KMS-11 (cell line): ENCODE measurements around the gene MICAL2.

ENCODE experiments used
- H2AFZ ChIP-seq: fragments of 200-600 bp; sonication (generic); 2 replicates; pipeline ENCODE4 v1.6.1; 2016; ENCODE audit warnings: antibody characterized with exemption, mixed run types, low read depth
- H3K27ac ChIP-seq: fragments of 200-600 bp; sonication (generic); 2 replicates; pipeline ENCODE4 v1.6.1; 2016; ENCODE audit warnings: mild to moderate bottlenecking, mixed run types
- H3K27me3 ChIP-seq: fragments of 200-600 bp; sonication (generic); 2 replicates; pipeline ENCODE4 v1.6.1; 2017; ENCODE audit warnings: mild to moderate bottlenecking, low read depth, mixed run types, moderate library complexity; ENCODE audit not compliant: insufficient read depth
- H3K36me3 ChIP-seq: fragments of 200-600 bp; sonication (generic); 2 replicates; pipeline ENCODE4 v1.6.1; 2017; ENCODE audit warnings: mild to moderate bottlenecking, mixed run types; ENCODE audit not compliant: insufficient read depth
- H3K4me1 ChIP-seq: fragments of 200-600 bp; sonication (generic); 2 replicates; pipeline ENCODE4 v1.6.1; 2016; ENCODE audit warnings: mild to moderate bottlenecking, low read depth, mixed run types; ENCODE audit not compliant: poor library complexity, severe bottlenecking
- H3K4me2 ChIP-seq: fragments of 200-600 bp; sonication (generic); 2 replicates; pipeline ENCODE4 v1.7.0; 2016; ENCODE audit warnings: mild to moderate bottlenecking, mixed run types
- H3K4me3 ChIP-seq: fragments of 200-600 bp; sonication (generic); IDR thresholded peaks from 2 replicates; pipeline ENCODE4 v1.6.1; 2017; ENCODE audit warnings: low read depth, low read length, mixed read lengths; ENCODE audit not compliant: insufficient read depth
- H3K79me2 ChIP-seq: fragments of 200-600 bp; sonication (generic); 2 replicates; pipeline ENCODE4 v1.6.1; 2016; ENCODE audit warnings: low read depth, mixed run types; ENCODE audit not compliant: insufficient read depth
- H3K9ac ChIP-seq: fragments of 200-600 bp; sonication (generic); 2 replicates; pipeline ENCODE4 v1.6.1; 2016; ENCODE audit warnings: mild to moderate bottlenecking, mixed run types
- H4K20me1 ChIP-seq: fragments of 200-600 bp; sonication (generic); 2 replicates; pipeline ENCODE4 v1.6.1; 2016; ENCODE audit warnings: mild to moderate bottlenecking, mixed run types; ENCODE audit not compliant: insufficient read depth
- TF ChIP-seq, protein P1 (sequence below): fragments of 200-600 bp; sonication (generic); conservative IDR thresholded peaks from 2 replicates; pipeline ENCODE4 v1.6.1; 2017; ENCODE audit warnings: low read depth, mild to moderate bottlenecking, antibody characterized with exemption, low read length, moderate library complexity, mixed read lengths

Gene MICAL2, protein sequence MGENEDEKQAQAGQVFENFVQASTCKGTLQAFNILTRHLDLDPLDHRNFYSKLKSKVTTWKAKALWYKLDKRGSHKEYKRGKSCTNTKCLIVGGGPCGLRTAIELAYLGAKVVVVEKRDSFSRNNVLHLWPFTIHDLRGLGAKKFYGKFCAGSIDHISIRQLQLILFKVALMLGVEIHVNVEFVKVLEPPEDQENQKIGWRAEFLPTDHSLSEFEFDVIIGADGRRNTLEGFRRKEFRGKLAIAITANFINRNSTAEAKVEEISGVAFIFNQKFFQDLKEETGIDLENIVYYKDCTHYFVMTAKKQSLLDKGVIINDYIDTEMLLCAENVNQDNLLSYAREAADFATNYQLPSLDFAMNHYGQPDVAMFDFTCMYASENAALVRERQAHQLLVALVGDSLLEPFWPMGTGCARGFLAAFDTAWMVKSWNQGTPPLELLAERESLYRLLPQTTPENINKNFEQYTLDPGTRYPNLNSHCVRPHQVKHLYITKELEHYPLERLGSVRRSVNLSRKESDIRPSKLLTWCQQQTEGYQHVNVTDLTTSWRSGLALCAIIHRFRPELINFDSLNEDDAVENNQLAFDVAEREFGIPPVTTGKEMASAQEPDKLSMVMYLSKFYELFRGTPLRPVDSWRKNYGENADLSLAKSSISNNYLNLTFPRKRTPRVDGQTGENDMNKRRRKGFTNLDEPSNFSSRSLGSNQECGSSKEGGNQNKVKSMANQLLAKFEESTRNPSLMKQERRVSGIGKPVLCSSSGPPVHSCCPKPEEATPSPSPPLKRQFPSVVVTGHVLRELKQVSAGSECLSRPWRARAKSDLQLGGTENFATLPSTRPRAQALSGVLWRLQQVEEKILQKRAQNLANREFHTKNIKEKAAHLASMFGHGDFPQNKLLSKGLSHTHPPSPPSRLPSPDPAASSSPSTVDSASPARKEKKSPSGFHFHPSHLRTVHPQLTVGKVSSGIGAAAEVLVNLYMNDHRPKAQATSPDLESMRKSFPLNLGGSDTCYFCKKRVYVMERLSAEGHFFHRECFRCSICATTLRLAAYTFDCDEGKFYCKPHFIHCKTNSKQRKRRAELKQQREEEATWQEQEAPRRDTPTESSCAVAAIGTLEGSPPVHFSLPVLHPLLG

DNA sequence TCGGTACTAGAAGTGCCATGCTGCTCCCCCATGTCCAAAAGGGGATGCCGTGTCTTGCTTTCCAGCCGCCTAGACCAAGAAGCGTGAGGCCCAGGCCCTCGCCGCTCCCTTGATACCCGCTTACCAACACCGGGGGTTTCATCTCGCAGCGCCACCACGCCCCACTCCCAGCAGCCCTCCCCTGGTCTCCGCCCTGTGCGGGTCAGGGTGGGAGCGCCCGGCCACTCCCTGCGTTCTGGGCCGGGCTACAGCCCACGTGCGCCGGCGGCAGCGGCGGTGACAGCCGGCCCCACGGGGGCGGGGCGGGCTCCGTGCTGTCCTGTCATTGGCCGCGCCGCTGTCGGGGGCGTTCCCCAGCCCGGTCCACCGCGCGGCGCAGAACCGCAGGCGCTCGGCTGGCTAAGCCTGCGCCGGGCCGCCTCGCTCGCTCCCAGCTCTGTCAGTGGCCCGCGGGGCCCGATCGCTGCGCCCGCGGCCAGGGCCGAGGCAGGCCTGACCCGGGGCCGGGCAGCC lies at the start of gene MICAL2:
MICAL2 (plus strand) TSS at position 390 of the 513 bp plus-strand sequence. CDS start 51,566 bp downstream, outside the sequence.
- no peaks in the 10 kb centered on the region for H3K79me2 ChIP-seq
- H3K4me2 ChIP-seq, result peak within 1 kb of the TSS; percentile 54
- no peak within 1 kb of the TSS for H3K4me3 ChIP-seq
- TF ChIP-seq, protein P1, sequence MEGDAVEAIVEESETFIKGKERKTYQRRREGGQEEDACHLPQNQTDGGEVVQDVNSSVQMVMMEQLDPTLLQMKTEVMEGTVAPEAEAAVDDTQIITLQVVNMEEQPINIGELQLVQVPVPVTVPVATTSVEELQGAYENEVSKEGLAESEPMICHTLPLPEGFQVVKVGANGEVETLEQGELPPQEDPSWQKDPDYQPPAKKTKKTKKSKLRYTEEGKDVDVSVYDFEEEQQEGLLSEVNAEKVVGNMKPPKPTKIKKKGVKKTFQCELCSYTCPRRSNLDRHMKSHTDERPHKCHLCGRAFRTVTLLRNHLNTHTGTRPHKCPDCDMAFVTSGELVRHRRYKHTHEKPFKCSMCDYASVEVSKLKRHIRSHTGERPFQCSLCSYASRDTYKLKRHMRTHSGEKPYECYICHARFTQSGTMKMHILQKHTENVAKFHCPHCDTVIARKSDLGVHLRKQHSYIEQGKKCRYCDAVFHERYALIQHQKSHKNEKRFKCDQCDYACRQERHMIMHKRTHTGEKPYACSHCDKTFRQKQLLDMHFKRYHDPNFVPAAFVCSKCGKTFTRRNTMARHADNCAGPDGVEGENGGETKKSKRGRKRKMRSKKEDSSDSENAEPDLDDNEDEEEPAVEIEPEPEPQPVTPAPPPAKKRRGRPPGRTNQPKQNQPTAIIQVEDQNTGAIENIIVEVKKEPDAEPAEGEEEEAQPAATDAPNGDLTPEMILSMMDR, result no peak
- no peak within 1 kb of the TSS for H3K27ac ChIP-seq
- peak within 1 kb of the TSS; percentile 60; the same call in 1 of the 2 replicates for H3K9ac ChIP-seq
- peaks cover 7% of the 10 kb centered on the region for H3K4me1 ChIP-seq
- peak within 1 kb of the TSS; percentile 90 for H2AFZ ChIP-seq
- H4K20me1 ChIP-seq, result no peaks in the 10 kb centered on the region
- no peaks in the 10 kb centered on the region for H3K27me3 ChIP-seq
- H3K36me3 ChIP-seq, result no peaks in the 10 kb centered on the region

DNA sequence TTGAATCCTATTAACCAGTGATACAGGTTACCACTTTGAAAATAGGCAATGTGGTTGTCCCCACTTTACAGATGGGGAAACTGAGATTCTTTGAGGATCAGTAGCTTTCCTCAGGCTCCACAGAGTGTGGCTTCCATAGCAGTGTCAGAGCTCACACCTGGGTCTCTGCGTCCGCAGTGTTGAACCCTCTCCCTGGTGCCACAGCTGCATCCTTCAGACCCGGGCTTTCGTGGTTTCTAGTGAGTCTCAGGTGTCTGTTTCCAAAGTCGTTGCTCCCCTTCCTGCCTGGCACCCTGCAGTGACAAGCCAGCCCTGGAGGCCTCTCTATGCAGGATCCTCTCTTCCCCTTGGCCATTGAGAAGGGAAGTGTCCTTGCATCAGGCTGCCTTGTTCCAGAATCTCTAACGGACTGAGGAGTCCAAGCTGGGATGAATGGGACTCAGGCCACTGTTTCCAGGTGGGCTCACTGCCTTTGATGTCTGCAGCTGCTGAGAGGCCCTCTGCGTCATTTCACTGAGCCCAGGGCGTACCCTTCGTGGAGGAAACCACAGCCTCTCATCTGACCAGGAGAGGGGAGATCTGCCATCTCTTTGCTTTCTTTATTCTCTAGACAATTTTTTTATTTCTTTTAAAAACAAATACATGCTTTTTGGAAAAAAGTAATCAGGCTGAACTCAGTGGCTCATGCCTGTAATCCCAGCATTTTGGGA lies 48.4 kb upstream of the MICAL2 start:
- TF ChIP-seq, protein P1, result no peak
- no peaks in the 10 kb centered on the region for H3K36me3 ChIP-seq
- H3K4me3 ChIP-seq, result no peak overlapping the region
- H3K4me1 ChIP-seq, result peaks cover 19% of the 10 kb centered on the region
- peak overlapping the region; percentile 27; the same call in 1 of the 2 replicates for H3K27ac ChIP-seq
- H2AFZ ChIP-seq, result peak overlapping the region; percentile 3; the same call in 1 of the 2 replicates
- no peaks in the 10 kb centered on the region for H3K79me2 ChIP-seq
- H3K4me2 ChIP-seq, result peak overlapping the region; percentile 5; the same call in 1 of the 2 replicates
- H4K20me1 ChIP-seq, result no peaks in the 10 kb centered on the region
- no peak overlapping the region for H3K9ac ChIP-seq
- no peaks in the 10 kb centered on the region for H3K27me3 ChIP-seq

DNA sequence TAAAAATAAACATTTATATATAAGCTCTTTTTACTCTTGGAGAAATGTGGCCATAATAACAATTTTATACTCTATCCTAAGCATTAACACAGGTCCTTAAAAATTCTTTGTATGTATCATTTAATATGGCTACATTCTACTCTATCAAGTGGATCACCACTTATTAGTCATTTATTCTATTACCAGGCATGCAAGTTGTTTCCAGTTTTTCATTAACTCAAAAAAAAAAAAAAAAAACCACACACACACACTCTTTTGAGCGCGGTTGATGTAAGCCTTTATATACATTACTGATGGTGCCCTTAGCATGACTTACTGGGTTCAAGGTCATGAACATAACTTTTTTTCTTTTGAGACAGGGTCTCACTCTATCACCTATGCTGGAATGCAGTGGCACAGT lies 47.1 kb upstream of the MICAL2 start:
- no peaks in the 10 kb centered on the region for H3K27me3 ChIP-seq
- H2AFZ ChIP-seq, result no peak overlapping the region
- H3K4me2 ChIP-seq, result no peak overlapping the region
- TF ChIP-seq, protein P1, result no peak
- no peak overlapping the region for H3K4me3 ChIP-seq
- no peak overlapping the region for H3K9ac ChIP-seq
- H3K4me1 ChIP-seq, result peaks cover 19% of the 10 kb centered on the region
- no peaks in the 10 kb centered on the region for H4K20me1 ChIP-seq
- no peaks in the 10 kb centered on the region for H3K36me3 ChIP-seq
- no peaks in the 10 kb centered on the region for H3K79me2 ChIP-seq
- no peak overlapping the region for H3K27ac ChIP-seq
